Left ventricle myocardium inferior (tissue), 1 donor: Measurements from ENCODE around the gene RBM19. TPM values are rescaled to one million over a fixed set of nuclear protein-coding genes. Genes with fewer than 3 reads are reported as not detected.

Source experiments
- DNase-seq: peaks from one replicate; pipeline ENCODE4 v3.0.0-alpha.2; 2020
- H3K27ac ChIP-seq: fragments of 200-600 bp; replicated peaks from 2 replicates; pipeline ENCODE4 v1.8.0; 2021
- H3K27me3 ChIP-seq: fragments of 200-600 bp; 2 replicates; pipeline ENCODE4 v1.8.0; 2021; ENCODE audit warnings: low read depth
- H3K36me3 ChIP-seq: fragments of 200-600 bp; 2 replicates; pipeline ENCODE4 v1.8.0; 2021
- H3K4me1 ChIP-seq: fragments of 200-600 bp; 2 replicates; pipeline ENCODE4 v1.8.0; 2021
- H3K4me3 ChIP-seq: fragments of 200-600 bp; 2 replicates; pipeline ENCODE4 v1.8.0; 2021; ENCODE audit warnings: mild to moderate bottlenecking, moderate library complexity
- H3K9me3 ChIP-seq: fragments of 200-600 bp; replicated peaks from 2 replicates; pipeline ENCODE4 v1.8.0; 2021
- intact Hi-C: fragments of 100-400 bp; cut with micrococcal nuclease; formaldehyde crosslinking; loops from one replicate; pipeline ENCODE4 v1.11.0; 2022
- total RNA-seq: library from RNA; stranded (reverse); fragmentation: NEBNext Ultra II Directional; extraction: Animal tissue kit (Norgen Biotek cat#: 25700); gene quantifications from one replicate; pipeline ENCODE4 v1.2.1, GENCODE V29; 2021
- TF ChIP-seq, protein P1 (sequence below): fragments of 200-600 bp; IDR thresholded peaks from 2 replicates; pipeline ENCODE4 v1.8.0; 2021; ENCODE audit warnings: antibody characterized with exemption, mild to moderate bottlenecking, borderline replicate concordance
- donor health status: DM: no; HTN: yes; CAD: no; lungs with severe emphysema.

Gene RBM19
- total RNA-seq, 1 donor from 2014 or later: 18.9 TPM

DNA sequence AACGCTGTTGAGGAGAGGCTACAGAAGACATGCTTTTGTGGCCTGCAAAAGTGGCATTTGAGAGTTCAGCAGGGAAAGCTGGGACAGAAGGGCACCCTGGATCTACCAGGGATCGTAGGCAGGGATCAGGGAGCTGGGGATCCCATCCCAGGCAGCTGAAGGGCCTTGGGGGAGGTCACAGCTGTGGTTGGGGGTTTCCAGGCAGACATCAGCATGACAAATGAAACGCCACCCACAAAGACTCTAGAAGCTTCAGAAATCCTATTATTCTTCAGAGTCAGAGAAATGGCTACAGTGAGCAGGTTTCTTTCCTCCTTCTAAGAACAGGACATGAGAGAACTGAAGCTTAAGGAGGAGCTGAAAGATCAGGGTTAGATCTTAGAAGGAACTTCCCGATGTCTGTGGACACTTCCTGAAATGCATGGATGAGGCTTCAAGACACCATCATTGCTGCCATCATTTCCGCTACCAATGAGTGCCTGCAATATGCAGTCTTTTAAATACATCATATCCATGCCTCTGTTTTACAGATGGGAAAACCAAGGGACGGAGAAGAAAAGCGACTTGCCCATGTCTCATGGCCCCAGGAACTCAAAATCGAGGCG is 104.3 kb downstream of the RBM19 start:
- Histone ChIP-seq H3K27me3 (no peaks in the 10 kb centered on the region), H3K36me3 (peaks cover 14% of the 10 kb centered on the region), H3K4me1 (no peaks in the 10 kb centered on the region), H3K27ac (no peak overlapping the region), H3K4me3 (no peak overlapping the region), H3K9me3 (no peaks in the 10 kb centered on the region)
- TF ChIP-seq, protein P1, sequence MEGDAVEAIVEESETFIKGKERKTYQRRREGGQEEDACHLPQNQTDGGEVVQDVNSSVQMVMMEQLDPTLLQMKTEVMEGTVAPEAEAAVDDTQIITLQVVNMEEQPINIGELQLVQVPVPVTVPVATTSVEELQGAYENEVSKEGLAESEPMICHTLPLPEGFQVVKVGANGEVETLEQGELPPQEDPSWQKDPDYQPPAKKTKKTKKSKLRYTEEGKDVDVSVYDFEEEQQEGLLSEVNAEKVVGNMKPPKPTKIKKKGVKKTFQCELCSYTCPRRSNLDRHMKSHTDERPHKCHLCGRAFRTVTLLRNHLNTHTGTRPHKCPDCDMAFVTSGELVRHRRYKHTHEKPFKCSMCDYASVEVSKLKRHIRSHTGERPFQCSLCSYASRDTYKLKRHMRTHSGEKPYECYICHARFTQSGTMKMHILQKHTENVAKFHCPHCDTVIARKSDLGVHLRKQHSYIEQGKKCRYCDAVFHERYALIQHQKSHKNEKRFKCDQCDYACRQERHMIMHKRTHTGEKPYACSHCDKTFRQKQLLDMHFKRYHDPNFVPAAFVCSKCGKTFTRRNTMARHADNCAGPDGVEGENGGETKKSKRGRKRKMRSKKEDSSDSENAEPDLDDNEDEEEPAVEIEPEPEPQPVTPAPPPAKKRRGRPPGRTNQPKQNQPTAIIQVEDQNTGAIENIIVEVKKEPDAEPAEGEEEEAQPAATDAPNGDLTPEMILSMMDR: no peak
- intact Hi-C loops: no loop called here
- no peak for DNase-seq

DNA sequence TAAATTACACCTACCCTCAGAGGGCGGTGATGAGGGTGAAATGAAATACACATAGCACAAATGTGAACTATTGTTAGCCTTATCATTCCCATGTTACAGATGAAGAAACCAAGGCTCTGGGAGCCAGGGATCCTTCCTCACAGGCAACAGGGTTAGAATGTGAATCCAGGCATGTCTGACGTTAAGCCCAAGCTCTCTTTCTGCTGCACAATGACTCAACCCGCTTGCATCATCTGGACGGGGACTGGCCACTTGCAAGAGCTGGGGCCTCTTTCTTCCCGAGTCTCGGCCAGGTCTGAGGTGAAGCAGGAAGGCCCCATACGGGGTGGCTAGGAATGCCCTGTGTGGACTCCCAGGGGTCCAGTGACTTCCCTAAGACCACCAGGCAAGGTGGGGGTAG is 105.2 kb downstream of the RBM19 start:
- intact Hi-C loops: no loop called here
- no peak overlapping the region for H3K4me3 ChIP-seq
- no peaks in the 10 kb centered on the region for H3K9me3 ChIP-seq
- no peaks in the 10 kb centered on the region for H3K27me3 ChIP-seq
- no peak overlapping the region for H3K27ac ChIP-seq
- TF ChIP-seq, protein P1: no peak
- peaks cover 14% of the 10 kb centered on the region for H3K36me3 ChIP-seq
- H3K4me1 ChIP-seq: peaks cover 7% of the 10 kb centered on the region
- no peak for DNase-seq

DNA sequence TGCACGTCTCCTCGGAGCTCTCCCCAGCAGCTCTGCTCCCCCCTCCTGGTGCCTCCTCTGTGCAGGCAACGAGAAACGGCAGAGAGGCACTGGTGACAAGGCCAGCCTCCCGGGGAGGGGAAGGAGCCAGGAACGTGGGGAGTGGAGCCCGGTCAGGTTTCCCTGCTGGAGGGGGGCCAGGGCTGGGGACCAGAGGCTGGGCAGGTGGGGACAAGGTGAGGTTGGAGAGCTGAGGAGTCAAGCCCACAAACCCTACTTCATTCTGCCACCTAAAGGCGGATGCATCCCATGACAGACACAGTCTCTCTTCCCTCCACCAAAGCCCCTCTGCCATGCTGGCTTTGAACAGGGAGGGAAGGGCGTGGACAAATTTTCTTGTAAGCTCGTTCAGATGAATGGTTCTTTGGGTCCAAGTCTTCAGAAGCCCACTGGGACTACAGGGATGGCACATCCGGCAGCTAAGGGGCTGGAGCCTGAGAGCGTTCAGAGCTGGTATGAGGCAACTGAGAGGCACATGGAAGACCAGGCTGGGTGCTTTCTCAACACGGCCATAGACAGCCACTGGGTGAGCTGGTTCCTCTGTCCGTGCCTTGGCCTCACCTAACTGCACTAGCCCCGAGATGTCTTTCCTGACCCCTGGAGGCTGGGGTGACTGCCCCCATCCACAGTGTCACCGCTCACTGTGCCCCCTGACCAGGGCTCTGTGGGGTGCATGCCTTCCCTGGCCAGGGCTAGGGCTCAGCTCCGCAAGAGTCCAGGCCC is 105.9 kb downstream of the RBM19 start:
- Histone ChIP-seq H3K4me3 (no peak overlapping the region), H3K4me1 (peaks cover 13% of the 10 kb centered on the region), H3K9me3 (no peaks in the 10 kb centered on the region), H3K27me3 (no peaks in the 10 kb centered on the region), H3K36me3 (peaks cover 14% of the 10 kb centered on the region), H3K27ac (no peak overlapping the region)
- TF ChIP-seq, protein P1: peak; percentile 18
- no peak for DNase-seq
- intact Hi-C loops: no loop called here

DNA sequence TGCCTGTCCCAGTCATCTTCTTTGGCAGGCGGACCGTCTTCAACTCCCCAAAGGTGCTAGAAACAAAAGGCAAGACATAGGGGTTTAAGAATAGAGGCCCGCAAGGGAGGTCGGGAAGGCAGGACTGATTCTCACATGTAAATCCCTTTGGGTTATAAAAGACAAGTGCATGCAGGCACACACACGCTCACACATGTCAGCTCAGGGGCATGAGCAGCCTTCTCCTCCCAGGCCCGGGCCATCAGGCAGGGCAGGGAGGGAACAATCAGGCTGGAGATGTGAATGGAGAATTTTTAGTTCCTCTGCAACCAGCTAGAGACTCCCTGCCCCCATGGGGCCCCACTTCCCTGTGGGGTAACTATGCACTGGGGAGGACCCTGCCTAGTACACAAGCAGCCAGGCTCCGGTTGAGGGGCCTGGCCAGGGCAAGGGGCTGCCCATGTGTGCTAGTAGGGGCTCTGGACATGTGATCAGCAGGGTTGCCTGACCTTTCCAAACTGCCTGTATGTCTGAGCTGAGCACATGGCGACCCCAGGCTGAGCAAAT is 107.2 kb downstream of the RBM19 start:
- H3K36me3 ChIP-seq: peaks cover 14% of the 10 kb centered on the region

DNA sequence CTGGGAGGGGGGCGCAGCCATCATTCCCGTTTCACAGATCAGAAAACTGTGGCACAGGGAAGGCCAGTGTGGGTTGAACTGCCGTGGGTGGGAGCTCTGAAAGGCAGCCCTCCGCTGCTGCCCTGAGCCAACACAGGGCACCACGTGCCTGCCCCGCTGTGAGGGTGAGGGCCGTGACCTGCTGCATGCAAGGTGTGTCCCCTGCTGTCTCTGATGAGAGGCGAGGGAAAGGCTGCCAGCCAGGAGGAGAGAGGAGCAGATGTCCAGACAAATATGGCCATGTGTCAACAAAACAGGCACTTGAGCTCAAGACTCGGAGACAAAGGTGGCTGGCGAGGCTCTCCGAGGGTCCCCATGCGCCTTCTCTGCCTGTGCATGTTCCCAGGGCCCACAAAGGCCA is 108.8 kb downstream of the RBM19 start:
- TF ChIP-seq, protein P1: no peak
- H3K27me3 ChIP-seq: no peaks in the 10 kb centered on the region
- H3K36me3 ChIP-seq: peaks cover 14% of the 10 kb centered on the region
- H3K9me3 ChIP-seq: no peaks in the 10 kb centered on the region
- no peak overlapping the region for H3K4me3 ChIP-seq
- intact Hi-C loops: no loop called here
- no peak overlapping the region for H3K27ac ChIP-seq
- no peak for DNase-seq
- H3K4me1 ChIP-seq: peaks cover 39% of the 10 kb centered on the region

More for the DNA sequence above, 107.2 kb downstream of the RBM19 start:
- Histone ChIP-seq H3K9me3 (no peaks in the 10 kb centered on the region), H3K27me3 (no peaks in the 10 kb centered on the region), H3K27ac (no peak overlapping the region), H3K4me3 (no peak overlapping the region), H3K4me1 (peaks cover 26% of the 10 kb centered on the region)
- TF ChIP-seq, protein P1: no peak
- intact Hi-C loops: no loop called here
- DNase-seq: no peak
